Fibroblast of lung (primary cell): ENCODE results near the gene ZNF804B. TPM values are rescaled to one million over a fixed set of nuclear protein-coding genes. Genes with fewer than 3 reads are reported as not detected.

ENCODE experiments used
- DNase-seq, 2 donors: peaks; one replicate each; pipeline versions ENCODE4 v3.0.0 to v3.0.0-alpha.2; 2010; ENCODE audit warnings: low read depth in 2 of 2
- H2AFZ ChIP-seq: 2 replicates; pipeline ENCODE4 v1.5.1; 2012; ENCODE audit warnings: low read length, control low read depth, inconsistent platforms
- H3K27ac ChIP-seq: 2 replicates; pipeline ENCODE4 v1.5.1; 2011; ENCODE audit warnings: low read length, control low read depth; ENCODE audit not compliant: insufficient read depth
- H3K27me3 ChIP-seq: 2 replicates; pipeline ENCODE4 v1.5.1; 2011; ENCODE audit warnings: mild to moderate bottlenecking, low read length; ENCODE audit not compliant: control insufficient read depth, insufficient read depth
- H3K36me3 ChIP-seq: 2 replicates; pipeline ENCODE4 v1.5.1; 2011; ENCODE audit warnings: low read length; ENCODE audit not compliant: control insufficient read depth, insufficient read depth
- H3K4me1 ChIP-seq: 2 replicates; pipeline ENCODE4 v1.5.1; 2011; ENCODE audit warnings: low read length; ENCODE audit not compliant: control insufficient read depth, insufficient read depth; ENCODE audit errors: extremely low read depth
- H3K4me2 ChIP-seq: 2 replicates; pipeline ENCODE4 v1.5.1; 2011; ENCODE audit warnings: low read length, control low read depth; ENCODE audit not compliant: insufficient read depth; ENCODE audit errors: extremely low read depth
- H3K4me3 ChIP-seq, 4 experiments: fragments of 200-600 bp in 1 of 4; sonication (generic) in 1 of 4; replicated peaks in 1 of 4; 2 replicates each; pipeline ENCODE4 v1.5.1; 2011 to 2016; ENCODE audit warnings: low read length in 4 of 4, low read depth in 3 of 4, mild to moderate bottlenecking in 3 of 4, control low read depth in 2 of 4, inconsistent platforms in 1 of 4, mixed read lengths in 1 of 4; ENCODE audit not compliant: insufficient read depth in 1 of 4; ENCODE audit errors: control extremely low read depth in 1 of 4
- H3K79me2 ChIP-seq: 2 replicates; pipeline ENCODE4 v1.5.1; 2012; ENCODE audit warnings: mild to moderate bottlenecking, low read length, inconsistent platforms; ENCODE audit not compliant: control insufficient read depth, insufficient read depth
- H3K9ac ChIP-seq: 2 replicates; pipeline ENCODE4 v1.5.1; 2011; ENCODE audit warnings: mild to moderate bottlenecking, low read length, control low read depth; ENCODE audit not compliant: insufficient read depth
- H3K9me3 ChIP-seq: 2 replicates; pipeline ENCODE4 v1.5.1; 2012; ENCODE audit warnings: low read depth, low read length; ENCODE audit not compliant: control insufficient read depth, insufficient read depth
- H4K20me1 ChIP-seq: 2 replicates; pipeline ENCODE4 v1.5.1; 2011; ENCODE audit warnings: low read length; ENCODE audit not compliant: control insufficient read depth, insufficient read depth; ENCODE audit errors: extremely low read depth
- EZH2 ChIP-seq: IDR thresholded peaks from 2 replicates; pipeline ENCODE4 v1.5.1; 2012; ENCODE audit warnings: low read length, control low read depth, mild to moderate bottlenecking; ENCODE audit errors: missing control alignments
- polyA plus RNA-seq, 2 donors: library from polyadenylated mRNA; depleted of rRNA in 1 of 2; stranded (reverse) in 1 of 2; unstranded in 1 of 2; fragments of >200 nt; gene quantifications; 2 replicates each; pipeline ENCODE4 v1.2.1, GENCODE V29; 2011 to 2012; ENCODE audit warnings: missing spikeins in 1 of 2
- total RNA-seq: library from RNA; depleted of rRNA; stranded (reverse); fragments of >200 nt; gene quantifications from 2 replicates; pipeline ENCODE4 v1.2.1, GENCODE V29; 2014
- TF ChIP-seq, protein P1 (sequence below), 2 donors: IDR thresholded peaks in 1 of 2; conservative IDR thresholded peaks in 1 of 2; 1 replicate in 1 of 2; 2 replicates in 1 of 2; pipeline ENCODE4 v1.5.1; 2011 to 2012; ENCODE audit warnings: low read length in 2 of 2, control low read depth in 1 of 2, inconsistent platforms in 1 of 2, low read depth in 1 of 2, mild to moderate bottlenecking in 1 of 2

The ZNF804B gene
- total and polyA plus RNA-seq, 2 donors (not counting 1 experiment from before 2014, with no cell fraction given), result not detected

DNA sequence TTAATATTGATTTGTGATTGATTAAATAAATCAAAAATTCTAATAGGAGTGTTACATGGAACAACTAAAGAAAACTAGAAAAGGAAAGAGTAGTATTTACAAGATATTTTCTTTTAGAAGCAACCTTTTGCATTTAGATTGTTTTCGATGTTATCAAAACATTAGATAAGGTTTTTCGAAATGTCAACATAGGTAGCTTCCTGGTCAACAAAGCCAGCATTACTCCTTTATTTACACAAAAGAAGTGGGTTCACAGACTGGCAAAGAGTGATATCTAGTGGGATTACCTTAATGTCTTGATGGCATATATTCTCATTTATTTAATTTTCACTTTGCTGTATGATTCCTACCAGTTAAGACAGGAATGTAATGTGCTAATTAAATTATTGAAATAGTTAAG, 153.4 kb downstream of the ZNF804B start:
- Histone ChIP-seq H2AFZ (no peak overlapping the region), H3K27me3 (no peaks in the 10 kb centered on the region), H3K9me3 (no peaks in the 10 kb centered on the region), H3K4me3 (no peak overlapping the region), H4K20me1 (no peaks in the 10 kb centered on the region), H3K4me1 (no peaks in the 10 kb centered on the region), H3K4me2 (no peak overlapping the region), H3K27ac (no peak overlapping the region), H3K36me3 (no peaks in the 10 kb centered on the region), H3K79me2 (no peaks in the 10 kb centered on the region), H3K9ac (no peak overlapping the region)
- DNase-seq, result no peak
- TF ChIP-seq EZH2, result no peak
- TF ChIP-seq, protein P1, sequence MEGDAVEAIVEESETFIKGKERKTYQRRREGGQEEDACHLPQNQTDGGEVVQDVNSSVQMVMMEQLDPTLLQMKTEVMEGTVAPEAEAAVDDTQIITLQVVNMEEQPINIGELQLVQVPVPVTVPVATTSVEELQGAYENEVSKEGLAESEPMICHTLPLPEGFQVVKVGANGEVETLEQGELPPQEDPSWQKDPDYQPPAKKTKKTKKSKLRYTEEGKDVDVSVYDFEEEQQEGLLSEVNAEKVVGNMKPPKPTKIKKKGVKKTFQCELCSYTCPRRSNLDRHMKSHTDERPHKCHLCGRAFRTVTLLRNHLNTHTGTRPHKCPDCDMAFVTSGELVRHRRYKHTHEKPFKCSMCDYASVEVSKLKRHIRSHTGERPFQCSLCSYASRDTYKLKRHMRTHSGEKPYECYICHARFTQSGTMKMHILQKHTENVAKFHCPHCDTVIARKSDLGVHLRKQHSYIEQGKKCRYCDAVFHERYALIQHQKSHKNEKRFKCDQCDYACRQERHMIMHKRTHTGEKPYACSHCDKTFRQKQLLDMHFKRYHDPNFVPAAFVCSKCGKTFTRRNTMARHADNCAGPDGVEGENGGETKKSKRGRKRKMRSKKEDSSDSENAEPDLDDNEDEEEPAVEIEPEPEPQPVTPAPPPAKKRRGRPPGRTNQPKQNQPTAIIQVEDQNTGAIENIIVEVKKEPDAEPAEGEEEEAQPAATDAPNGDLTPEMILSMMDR (conservative IDR thresholded peaks at IDR 0.05 in 1 of 2, IDR thresholded peaks at IDR 0.05 in 1 of 2; ENCODE audit: low read depth in 1 of 2, low read length in 2 of 2), result no peak

DNA sequence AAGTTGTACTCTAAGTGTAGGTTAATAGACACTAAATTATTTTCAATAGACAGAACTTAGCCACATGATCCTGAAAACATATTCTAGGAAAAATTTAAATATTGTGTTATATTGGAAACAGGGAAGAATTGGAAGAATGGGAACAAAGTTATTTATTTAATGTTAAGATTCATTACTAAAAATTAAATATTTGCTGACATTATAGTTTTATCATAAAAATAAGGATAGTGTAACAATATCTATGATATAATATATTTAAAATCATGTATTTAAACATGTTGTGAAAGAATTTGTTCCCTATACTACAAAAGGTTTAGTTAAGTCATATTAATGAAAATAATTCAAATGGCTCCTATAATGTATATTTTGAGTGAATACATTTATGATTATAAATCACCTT, 156.1 kb downstream of the ZNF804B start:
- no peaks in the 10 kb centered on the region for H3K36me3 ChIP-seq
- no peak overlapping the region for H3K9ac ChIP-seq
- H3K27ac ChIP-seq, result no peak overlapping the region
- no peak overlapping the region for H2AFZ ChIP-seq
- no peak for DNase-seq
- no peak for TF ChIP-seq EZH2
- TF ChIP-seq, protein P1 (conservative IDR thresholded peaks at IDR 0.05 in 1 of 2, IDR thresholded peaks at IDR 0.05 in 1 of 2; ENCODE audit: low read depth in 1 of 2, low read length in 2 of 2), result no peak
- H3K9me3 ChIP-seq, result no peaks in the 10 kb centered on the region
- H3K4me2 ChIP-seq, result no peak overlapping the region
- no peaks in the 10 kb centered on the region for H4K20me1 ChIP-seq
- no peaks in the 10 kb centered on the region for H3K4me1 ChIP-seq
- no peaks in the 10 kb centered on the region for H3K27me3 ChIP-seq
- H3K79me2 ChIP-seq, result no peaks in the 10 kb centered on the region
- no peak overlapping the region for H3K4me3 ChIP-seq

DNA sequence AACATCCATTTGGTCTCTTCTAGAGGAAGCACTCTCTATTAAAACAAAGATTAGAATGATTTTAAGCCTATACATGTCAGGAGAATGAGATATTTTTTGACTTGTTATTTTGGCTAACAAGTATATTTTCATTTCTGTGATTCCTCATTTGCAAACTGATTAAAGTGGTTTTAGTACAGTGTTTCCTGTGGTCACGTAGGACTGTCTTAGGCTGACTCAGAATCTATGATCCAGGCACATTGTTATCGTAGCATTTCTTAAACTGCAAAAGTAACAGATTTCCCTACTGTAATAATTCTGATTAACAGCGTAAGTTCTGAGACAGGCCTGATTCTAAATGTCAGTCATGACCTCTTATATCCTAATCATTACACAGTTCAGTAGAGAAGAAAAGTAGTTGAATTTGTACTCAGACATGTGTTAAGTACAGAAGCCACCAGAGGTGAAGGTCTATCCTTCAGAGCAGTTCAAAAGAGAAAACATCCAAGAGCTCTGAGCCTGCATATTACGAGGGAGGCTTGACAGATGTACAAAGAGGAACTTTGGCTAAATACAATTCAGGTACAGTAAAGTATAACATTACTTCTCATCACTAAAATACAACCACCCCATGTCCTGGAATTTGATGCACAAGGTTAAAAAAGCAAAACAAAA, 160.1 kb downstream of the ZNF804B start:
- Histone ChIP-seq H3K9me3 (no peaks in the 10 kb centered on the region), H4K20me1 (no peaks in the 10 kb centered on the region), H3K4me3 (no peak overlapping the region), H3K36me3 (no peaks in the 10 kb centered on the region), H3K4me1 (no peaks in the 10 kb centered on the region), H3K9ac (no peak overlapping the region), H3K4me2 (no peak overlapping the region), H2AFZ (no peak overlapping the region), H3K27ac (no peak overlapping the region), H3K79me2 (no peaks in the 10 kb centered on the region), H3K27me3 (no peaks in the 10 kb centered on the region)
- no peak for DNase-seq
- no peak for TF ChIP-seq EZH2
- TF ChIP-seq, protein P1 (conservative IDR thresholded peaks at IDR 0.05 in 1 of 2, IDR thresholded peaks at IDR 0.05 in 1 of 2; ENCODE audit: low read depth in 1 of 2, low read length in 2 of 2), result no peak
